ENCODE measurements around the gene EID2B. TPM values are rescaled to one million over a fixed set of nuclear protein-coding genes. Genes with fewer than 3 reads are reported as not detected.

The EID2B gene
- total RNA-seq, 2 donors from 2014 or later: 5.6 to 6.2 TPM

GRCh38 chr19:39533003-39533512 lies 406 bp upstream of the EID2B start:
- Histone ChIP-seq H3K4me1 (ENCODE audit: control insufficient read depth in 1 of 2, low read depth in 2 of 2) (peaks cover 11 to 26% of the 10 kb centered on the region in 2 donors), H3K36me3 (no peaks in the 10 kb centered on the region), H3K9me3 (no peaks in the 10 kb centered on the region), H3K4me3 (peak overlapping the region; percentile 90), H3K27me3 (replicated peaks; ENCODE audit: insufficient read depth) (no peaks in the 10 kb centered on the region), H3K27ac (no peak overlapping the region)
- ATAC-seq (ENCODE audit: insufficient number of reproducible peaks, low FRiP score, low read depth): no peak
- TF ChIP-seq CTCF (IDR thresholded peaks at IDR 0.05): no peak
- no peak for DNase-seq (ENCODE audit: low spot score)

- TF ChIP-seq CTCF (IDR thresholded peaks at IDR 0.05): no peak
- Histone ChIP-seq H3K36me3 (no peaks in the 10 kb centered on the region), H3K27ac (peak overlapping the region; percentile 65 to 68), H3K27me3 (replicated peaks; ENCODE audit: insufficient read depth) (no peaks in the 10 kb centered on the region), H3K4me1 (ENCODE audit: control insufficient read depth in 1 of 2, low read depth in 2 of 2) (peaks cover 11 to 22% of the 10 kb centered on the region in 2 donors), H3K9me3 (no peaks in the 10 kb centered on the region), H3K4me3 (peak overlapping the region; percentile 90)
- no peak for ATAC-seq (ENCODE audit: insufficient number of reproducible peaks, low FRiP score, low read depth)
- no peak for DNase-seq (ENCODE audit: low spot score)
These were observed 819 bp downstream of the EID2B start for GRCh38 chr19:39531834-39532232.

GRCh38 chr19:39525205-39525604 lies 7.4 kb downstream of the EID2B start:
- ATAC-seq (ENCODE audit: insufficient number of reproducible peaks, low FRiP score, low read depth) (no peak), DNase-seq (ENCODE audit: low spot score) (no peak)
- Histone ChIP-seq H3K36me3 (no peaks in the 10 kb centered on the region), H3K9me3 (no peaks in the 10 kb centered on the region), H3K27ac (no peak overlapping the region), H3K4me3 (no peak overlapping the region), H3K4me1 (ENCODE audit: control insufficient read depth in 1 of 2, low read depth in 2 of 2) (no peaks in the 10 kb centered on the region), H3K27me3 (replicated peaks; ENCODE audit: insufficient read depth) (no peaks in the 10 kb centered on the region)
- TF ChIP-seq CTCF (IDR thresholded peaks at IDR 0.05): no peak

- no peaks in the 10 kb centered on the region for H3K27me3 ChIP-seq (replicated peaks; ENCODE audit: insufficient read depth)
- DNase-seq (ENCODE audit: low spot score) (no peak), ATAC-seq (ENCODE audit: insufficient number of reproducible peaks, low FRiP score, low read depth) (no peak)
- no peak for TF ChIP-seq CTCF (IDR thresholded peaks at IDR 0.05)
- no peaks in the 10 kb centered on the region for H3K36me3 ChIP-seq
- H3K27ac ChIP-seq: no peak overlapping the region
- H3K4me1 ChIP-seq (ENCODE audit: control insufficient read depth in 1 of 2, low read depth in 2 of 2): no peaks in the 10 kb centered on the region
- no peaks in the 10 kb centered on the region for H3K9me3 ChIP-seq
- no peak overlapping the region for H3K4me3 ChIP-seq
These were observed 8.2 kb downstream of the EID2B start for GRCh38 chr19:39524495-39524894.

- no peak overlapping the region for H3K4me3 ChIP-seq
- H3K27me3 ChIP-seq (replicated peaks; ENCODE audit: insufficient read depth): no peaks in the 10 kb centered on the region
- no peaks in the 10 kb centered on the region for H3K36me3 ChIP-seq
- no peak for TF ChIP-seq CTCF (IDR thresholded peaks at IDR 0.05)
- DNase-seq (ENCODE audit: low spot score): no peak
- H3K4me1 ChIP-seq (ENCODE audit: control insufficient read depth in 1 of 2, low read depth in 2 of 2): peaks cover 0 to under 1% of the 10 kb centered on the region in 2 donors
- ATAC-seq (ENCODE audit: insufficient number of reproducible peaks, low FRiP score, low read depth): no peak
- no peaks in the 10 kb centered on the region for H3K9me3 ChIP-seq
- no peak overlapping the region for H3K27ac ChIP-seq
These were observed 11.8 kb downstream of the EID2B start for GRCh38 chr19:39520541-39521484.

Measured in thoracic aorta (tissue), 2 donors.